ENCODE data around the gene GFRA1. TPM values are rescaled to one million over a fixed set of nuclear protein-coding genes. Genes with fewer than 3 reads are reported as not detected.
A peak's percentile ranks its signal among the peaks of the same experiment; 100 is the strongest.

The GFRA1 gene
- total RNA-seq, 1 donor from 2014 or later, result 14.0 TPM

DNA sequence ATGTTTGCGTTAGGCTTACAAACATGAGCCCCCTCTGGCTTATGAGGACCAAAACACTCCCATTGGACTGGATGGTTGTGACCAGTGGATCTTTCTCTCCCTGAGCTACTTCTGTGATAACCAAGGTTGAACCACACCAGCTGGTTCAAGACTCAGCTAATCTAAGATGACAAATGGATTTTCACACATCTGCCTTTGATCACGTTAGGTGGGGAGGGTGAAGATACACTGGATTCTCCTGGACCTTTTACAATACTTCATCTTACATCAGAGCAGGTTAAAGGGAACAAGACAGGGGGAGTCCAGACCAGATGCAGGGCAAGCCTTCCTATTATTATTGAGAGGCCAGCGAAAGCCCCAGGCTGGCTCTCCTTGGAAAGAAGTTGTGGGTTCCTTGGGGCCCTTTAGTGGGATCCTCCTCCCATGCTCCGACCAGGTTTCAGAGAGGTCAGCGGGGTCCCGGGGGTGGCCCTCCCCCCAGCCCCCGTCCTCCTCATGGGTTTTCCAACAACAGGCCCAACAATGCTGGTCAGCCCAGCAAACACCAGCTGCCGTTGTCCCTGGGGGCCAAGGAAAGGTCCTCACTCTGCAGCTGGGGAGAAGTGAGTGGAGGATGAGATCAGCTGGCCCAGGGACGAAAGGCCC, 2.8 kb downstream of the GFRA1 start:
- Mint-ChIP-seq H3K4me1 (peaks cover 12% of the 10 kb centered on the region), H3K27ac (no peak overlapping the region), H3K36me3 (no peaks in the 10 kb centered on the region), H3K4me3 (peak overlapping the region; percentile 76), H3K9me3 (no peaks in the 10 kb centered on the region), H3K27me3 (ENCODE audit: insufficient read depth, low read depth) (peaks cover 30% of the 10 kb centered on the region)
- Histone ChIP-seq H3F3A (ENCODE audit: low read depth) (peaks cover 7% of the 10 kb centered on the region), H3K4me3 (peak overlapping the region; percentile 69), H3K4me1 (peaks cover 20% of the 10 kb centered on the region), H3K4me2 (peak overlapping the region; percentile 97), H4K20me1 (ENCODE audit: low read depth) (no peaks in the 10 kb centered on the region), H3K79me2 (ENCODE audit: low read depth) (no peaks in the 10 kb centered on the region), H2AFZ (replicated peaks) (peak overlapping the region; percentile 86), H3K27me3 (peaks cover 79% of the 10 kb centered on the region), H3K9ac (no peak overlapping the region), H3K27ac (no peak overlapping the region), H3K36me3 (no peaks in the 10 kb centered on the region), H3K9me3 (ENCODE audit: low read depth) (no peaks in the 10 kb centered on the region)
- TF ChIP-seq, protein P1, sequence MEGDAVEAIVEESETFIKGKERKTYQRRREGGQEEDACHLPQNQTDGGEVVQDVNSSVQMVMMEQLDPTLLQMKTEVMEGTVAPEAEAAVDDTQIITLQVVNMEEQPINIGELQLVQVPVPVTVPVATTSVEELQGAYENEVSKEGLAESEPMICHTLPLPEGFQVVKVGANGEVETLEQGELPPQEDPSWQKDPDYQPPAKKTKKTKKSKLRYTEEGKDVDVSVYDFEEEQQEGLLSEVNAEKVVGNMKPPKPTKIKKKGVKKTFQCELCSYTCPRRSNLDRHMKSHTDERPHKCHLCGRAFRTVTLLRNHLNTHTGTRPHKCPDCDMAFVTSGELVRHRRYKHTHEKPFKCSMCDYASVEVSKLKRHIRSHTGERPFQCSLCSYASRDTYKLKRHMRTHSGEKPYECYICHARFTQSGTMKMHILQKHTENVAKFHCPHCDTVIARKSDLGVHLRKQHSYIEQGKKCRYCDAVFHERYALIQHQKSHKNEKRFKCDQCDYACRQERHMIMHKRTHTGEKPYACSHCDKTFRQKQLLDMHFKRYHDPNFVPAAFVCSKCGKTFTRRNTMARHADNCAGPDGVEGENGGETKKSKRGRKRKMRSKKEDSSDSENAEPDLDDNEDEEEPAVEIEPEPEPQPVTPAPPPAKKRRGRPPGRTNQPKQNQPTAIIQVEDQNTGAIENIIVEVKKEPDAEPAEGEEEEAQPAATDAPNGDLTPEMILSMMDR (IDR thresholded peaks at IDR 0.05), result no peak
- TF ChIP-seq EZH2 (IDR thresholded peaks at IDR 0.05), result no peak
- TF ChIP-seq EZH2phosphoT487 (IDR thresholded peaks at IDR 0.05), result no peak
- DNase-seq (ENCODE audit: low spot score), result no peak

DNA sequence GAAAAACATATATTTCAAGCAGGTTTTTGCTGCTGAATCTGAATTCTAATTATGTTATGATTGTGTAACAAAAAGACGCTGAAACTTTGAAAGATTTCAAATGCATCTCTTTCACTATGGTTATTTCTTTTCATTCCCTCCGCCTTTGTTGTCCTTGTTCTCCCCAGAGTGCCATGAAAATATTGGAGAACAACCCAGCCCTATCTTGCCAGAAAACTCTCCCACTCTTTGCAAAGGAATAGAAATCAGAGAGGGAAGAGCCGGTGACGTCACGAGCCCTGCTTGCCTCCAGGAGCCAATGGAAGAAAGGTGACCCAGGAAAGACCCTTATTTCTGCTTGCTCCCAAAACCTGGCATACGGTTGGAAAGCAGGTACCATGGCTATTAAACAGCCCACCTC, 3.4 kb downstream of the GFRA1 start:
- peaks cover 26% of the 10 kb centered on the region for H3K27me3 Mint-ChIP-seq (ENCODE audit: insufficient read depth, low read depth)

DNA sequence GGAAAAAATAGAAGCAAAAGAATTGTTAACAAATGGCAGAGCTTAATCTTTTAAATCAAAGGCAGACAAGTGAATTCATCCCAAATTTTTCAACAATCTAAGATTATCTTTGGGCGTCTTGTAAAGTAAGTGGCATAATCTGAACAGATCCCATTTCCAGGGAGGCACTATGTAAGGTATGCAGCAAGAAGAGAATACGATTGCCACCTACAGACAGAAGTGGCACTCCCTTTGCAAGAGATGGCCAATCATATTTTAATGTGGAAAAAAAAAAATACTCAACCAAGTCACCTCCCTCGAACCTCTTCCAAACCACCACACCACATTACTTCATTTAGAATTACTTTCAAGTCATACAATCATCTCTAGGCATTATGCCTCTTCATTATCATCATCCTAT, 4.0 kb downstream of the GFRA1 start:
- H3K27ac ChIP-seq, result no peak overlapping the region
- Mint-ChIP-seq H3K4me1 (peaks cover 2% of the 10 kb centered on the region), H3K9me3 (no peaks in the 10 kb centered on the region), H3K27me3 (ENCODE audit: insufficient read depth, low read depth) (peaks cover 19% of the 10 kb centered on the region), H3K4me3 (no peak overlapping the region), H3K36me3 (no peaks in the 10 kb centered on the region), H3K27ac (no peak overlapping the region)
- DNase-seq (ENCODE audit: low spot score), result no peak
- no peak for TF ChIP-seq EZH2 (IDR thresholded peaks at IDR 0.05)
- TF ChIP-seq EZH2phosphoT487 (IDR thresholded peaks at IDR 0.05), result no peak
- TF ChIP-seq, protein P1 (IDR thresholded peaks at IDR 0.05), result no peak
- H3F3A ChIP-seq (ENCODE audit: low read depth), result no peaks in the 10 kb centered on the region
- no peaks in the 10 kb centered on the region for H3K36me3 ChIP-seq
- no peak overlapping the region for H3K4me3 ChIP-seq
- H2AFZ ChIP-seq (replicated peaks), result no peak overlapping the region
- peaks cover 11% of the 10 kb centered on the region for H3K4me1 ChIP-seq
- no peaks in the 10 kb centered on the region for H3K79me2 ChIP-seq (ENCODE audit: low read depth)
- H3K27me3 ChIP-seq, result peaks cover 67% of the 10 kb centered on the region
- no peak overlapping the region for H3K9ac ChIP-seq
- no peak overlapping the region for H3K4me2 ChIP-seq
- no peaks in the 10 kb centered on the region for H3K9me3 ChIP-seq (ENCODE audit: low read depth)
- no peaks in the 10 kb centered on the region for H4K20me1 ChIP-seq (ENCODE audit: low read depth)

More for the DNA sequence above, 3.4 kb downstream of the GFRA1 start:
- Histone ChIP-seq H3F3A (ENCODE audit: low read depth) (peaks cover 2% of the 10 kb centered on the region), H3K27me3 (peaks cover 73% of the 10 kb centered on the region), H3K9me3 (ENCODE audit: low read depth) (no peaks in the 10 kb centered on the region), H4K20me1 (ENCODE audit: low read depth) (no peaks in the 10 kb centered on the region), H3K4me1 (peaks cover 14% of the 10 kb centered on the region), H3K27ac (no peak overlapping the region), H3K79me2 (ENCODE audit: low read depth) (no peaks in the 10 kb centered on the region), H2AFZ (replicated peaks) (no peak overlapping the region), H3K4me2 (no peak overlapping the region), H3K9ac (no peak overlapping the region), H3K4me3 (no peak overlapping the region), H3K36me3 (no peaks in the 10 kb centered on the region)
- TF ChIP-seq EZH2phosphoT487 (IDR thresholded peaks at IDR 0.05) (no peak), EZH2 (IDR thresholded peaks at IDR 0.05) (no peak)
- TF ChIP-seq, protein P1 (IDR thresholded peaks at IDR 0.05), result no peak
- no peak overlapping the region for H3K27ac Mint-ChIP-seq
- H3K9me3 Mint-ChIP-seq, result no peaks in the 10 kb centered on the region
- H3K4me1 Mint-ChIP-seq, result peaks cover 6% of the 10 kb centered on the region
- DNase-seq (ENCODE audit: low spot score), result no peak
- H3K4me3 Mint-ChIP-seq, result peak overlapping the region; percentile 20
- H3K36me3 Mint-ChIP-seq, result no peaks in the 10 kb centered on the region
